Measurements from ENCODE around the gene MSI2. TPM values are rescaled to one million over a fixed set of nuclear protein-coding genes. Genes with fewer than 3 reads are reported as not detected.

MSI2 gene
- total and polyA plus RNA-seq, 7 donors: 12.6 to 25.8 (median 21.3) TPM

- intact Hi-C loops (cut with DNase I): no loop called here
- Histone ChIP-seq H3K4me3 (no peak overlapping the region), H3K4me1 (peaks cover 0 to 37% (median 33%) of the 10 kb centered on the region in 4 donors), H3K36me3 (peaks cover 0 to 14% (median 0%) of the 10 kb centered on the region in 4 donors), H3K27ac (peak overlapping the region in 2 of 4 donors; percentile 65 to 78), H3K9me3 (no peaks in the 10 kb centered on the region), H3K27me3 (no peaks in the 10 kb centered on the region)
- 96 to 97% methylated on average over 6 of the region's 6 CpGs for WGBS, 2 donors
- TF ChIP-seq POLR2AphosphoS5 (IDR thresholded peaks at IDR 0.05): no peak
- no peak for TF ChIP-seq POLR2A (IDR thresholded peaks at IDR 0.05)
- no peak for TF ChIP-seq CTCF (IDR thresholded peaks at IDR 0.05)
- no peak for TF ChIP-seq EP300 (IDR thresholded peaks at IDR 0.05)
- no peak for DNase-seq
Measured at GRCh38 chr17:57404795-57405490, 148.6 kb downstream of the MSI2 start.

- peaks cover 0 to 37% (median 33%) of the 10 kb centered on the region in 4 donors for H3K4me1 ChIP-seq
- WGBS, 2 donors: 88 to 92% methylated on average over 5 of the region's 5 CpGs
- TF ChIP-seq POLR2A (IDR thresholded peaks at IDR 0.05): no peak
- TF ChIP-seq EP300 (IDR thresholded peaks at IDR 0.05): peak in 1 of 4 donors; percentile 12
- no peak for TF ChIP-seq POLR2AphosphoS5 (IDR thresholded peaks at IDR 0.05)
- no peaks in the 10 kb centered on the region for H3K9me3 ChIP-seq
- H3K36me3 ChIP-seq: peaks cover 0 to 14% (median 0%) of the 10 kb centered on the region in 4 donors
- no peak for DNase-seq
- H3K27me3 ChIP-seq: no peaks in the 10 kb centered on the region
- H3K27ac ChIP-seq: peak overlapping the region in 3 of 4 donors; percentile 52 to 78 (median 65)
- no peak overlapping the region for H3K4me3 ChIP-seq
- intact Hi-C loops (cut with DNase I): no loop called here
Measured at GRCh38 chr17:57405491-57406072, 149.3 kb downstream of the MSI2 start.

GRCh38 chr17:57406131-57406980, 150.0 kb downstream of the MSI2 start:
- Histone ChIP-seq H3K9me3 (no peaks in the 10 kb centered on the region), H3K4me1 (peaks cover 0 to 37% (median 33%) of the 10 kb centered on the region in 4 donors), H3K36me3 (peaks cover 0 to 14% (median 0%) of the 10 kb centered on the region in 4 donors), H3K4me3 (peak overlapping the region in 1 of 4 donors; percentile 3), H3K27ac (peak overlapping the region in 3 of 4 donors; percentile 52 to 78 (median 65)), H3K27me3 (no peaks in the 10 kb centered on the region)
- no peak for DNase-seq
- WGBS, 2 donors: 57 to 64% methylated on average over 25 of the region's 25 CpGs
- TF ChIP-seq POLR2A (IDR thresholded peaks at IDR 0.05) (no peak), POLR2AphosphoS5 (IDR thresholded peaks at IDR 0.05) (peak in 2 of 4 donors; percentile 33 to 53)
- intact Hi-C loops (cut with DNase I): no loop called here

GRCh38 chr17:57406981-57407286, 150.6 kb downstream of the MSI2 start:
- TF ChIP-seq CTCF (IDR thresholded peaks at IDR 0.05): no peak
- no peak for TF ChIP-seq EP300 (IDR thresholded peaks at IDR 0.05)
- TF ChIP-seq POLR2A (IDR thresholded peaks at IDR 0.05): no peak
- no peak for TF ChIP-seq POLR2AphosphoS5 (IDR thresholded peaks at IDR 0.05)
- DNase-seq: no peak
- Histone ChIP-seq H3K27ac (peak overlapping the region in 3 of 4 donors; percentile 52 to 78 (median 65)), H3K9me3 (no peaks in the 10 kb centered on the region), H3K4me1 (peaks cover 0 to 37% (median 33%) of the 10 kb centered on the region in 4 donors), H3K36me3 (peaks cover 0 to 8% (median 0%) of the 10 kb centered on the region in 4 donors), H3K4me3 (no peak overlapping the region), H3K27me3 (no peaks in the 10 kb centered on the region)
- 69 to 70% methylated on average over 12 of the region's 12 CpGs for WGBS, 2 donors
- intact Hi-C loops (cut with DNase I): no loop called here

GRCh38 chr17:57407287-57408070, 151.2 kb downstream of the MSI2 start:
- H3K27ac ChIP-seq: peak overlapping the region in 3 of 4 donors; percentile 52 to 78 (median 65)

More at GRCh38 chr17:57407287-57408070, 151.2 kb downstream of the MSI2 start:
- Histone ChIP-seq H3K4me3 (no peak overlapping the region), H3K36me3 (peaks cover 0 to 3% (median 0%) of the 10 kb centered on the region in 4 donors), H3K9me3 (no peaks in the 10 kb centered on the region), H3K27me3 (no peaks in the 10 kb centered on the region), H3K4me1 (peaks cover 0 to 37% (median 33%) of the 10 kb centered on the region in 4 donors)
- no peak for DNase-seq
- 21 to 60% methylated on average over 9 of the region's 9 CpGs for whole genome bisulfite sequencing, 2 donors
- intact Hi-C loops (cut with DNase I): no loop called here
- TF ChIP-seq EP300 (IDR thresholded peaks at IDR 0.05) (no peak), CTCF (IDR thresholded peaks at IDR 0.05) (no peak), POLR2A (IDR thresholded peaks at IDR 0.05) (no peak), POLR2AphosphoS5 (IDR thresholded peaks at IDR 0.05) (peak in 1 of 4 donors; percentile 49)

Measured in sigmoid colon (tissue), 7 donors.